HG03060 (cell line): Measurements from ENCODE around the gene HOXB6.

Experiments used
- ATAC-seq: cut with Tn5 transposase; IDR thresholded peaks from one replicate; pipeline ENCODE4 v1.9.1; 2021; ENCODE audit warnings: low read depth, moderate number of reproducible peaks; ENCODE audit not compliant: unreplicated experiment

HOXB6 gene

GRCh38 chr17:48546137-48546923 is 58.5 kb downstream of the HOXB6 start:
- ATAC-seq: no peak
